ENCODE measurements around the gene PITPNC1. TPM values are rescaled to one million over a fixed set of nuclear protein-coding genes. Genes with fewer than 3 reads are reported as not detected.

The PITPNC1 gene
- total RNA-seq, 1 experiment from 2014 or later, result 35.5 TPM

DNA sequence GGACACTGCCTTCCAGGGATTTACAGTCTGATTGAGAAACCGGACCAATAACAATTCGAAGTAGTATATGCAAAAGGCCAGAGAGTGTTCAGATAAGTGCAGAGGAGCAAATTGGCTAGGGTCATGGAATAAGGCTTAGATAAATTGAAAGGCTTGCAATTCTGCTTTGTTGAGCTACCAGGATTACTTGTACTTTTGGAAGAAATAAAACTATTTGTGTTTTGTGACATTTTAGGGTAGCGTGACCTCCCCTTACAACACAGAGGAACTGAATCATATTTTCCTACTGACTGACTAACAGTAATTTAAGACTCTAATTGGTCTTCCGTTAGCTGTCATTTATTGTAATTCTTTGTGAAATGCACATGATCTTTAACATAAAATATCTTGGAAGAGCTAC, 104.7 kb downstream of the PITPNC1 start:
- peaks cover 59% of the 10 kb centered on the region for H3K4me1 ChIP-seq (ENCODE audit: insufficient read depth, low read length, poor library complexity, severe bottlenecking)
- BruUV-seq (replicated peaks), result no TSS peak
- H3K9me3 ChIP-seq (ENCODE audit: low read depth, low read length, poor library complexity, severe bottlenecking), result no peaks in the 10 kb centered on the region
- no peak overlapping the region for H3K4me3 ChIP-seq (ENCODE audit: low read depth, low read length, poor library complexity, severe bottlenecking)
- TF ChIP-seq, protein P1, sequence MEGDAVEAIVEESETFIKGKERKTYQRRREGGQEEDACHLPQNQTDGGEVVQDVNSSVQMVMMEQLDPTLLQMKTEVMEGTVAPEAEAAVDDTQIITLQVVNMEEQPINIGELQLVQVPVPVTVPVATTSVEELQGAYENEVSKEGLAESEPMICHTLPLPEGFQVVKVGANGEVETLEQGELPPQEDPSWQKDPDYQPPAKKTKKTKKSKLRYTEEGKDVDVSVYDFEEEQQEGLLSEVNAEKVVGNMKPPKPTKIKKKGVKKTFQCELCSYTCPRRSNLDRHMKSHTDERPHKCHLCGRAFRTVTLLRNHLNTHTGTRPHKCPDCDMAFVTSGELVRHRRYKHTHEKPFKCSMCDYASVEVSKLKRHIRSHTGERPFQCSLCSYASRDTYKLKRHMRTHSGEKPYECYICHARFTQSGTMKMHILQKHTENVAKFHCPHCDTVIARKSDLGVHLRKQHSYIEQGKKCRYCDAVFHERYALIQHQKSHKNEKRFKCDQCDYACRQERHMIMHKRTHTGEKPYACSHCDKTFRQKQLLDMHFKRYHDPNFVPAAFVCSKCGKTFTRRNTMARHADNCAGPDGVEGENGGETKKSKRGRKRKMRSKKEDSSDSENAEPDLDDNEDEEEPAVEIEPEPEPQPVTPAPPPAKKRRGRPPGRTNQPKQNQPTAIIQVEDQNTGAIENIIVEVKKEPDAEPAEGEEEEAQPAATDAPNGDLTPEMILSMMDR (conservative IDR thresholded peaks at IDR 0.05; ENCODE audit: low read depth, low read length), result no peak
- TF ChIP-seq EZH2 (IDR thresholded peaks at IDR 0.05; ENCODE audit: borderline replicate concordance, low read depth, low read length, poor library complexity, severe bottlenecking), result no peak
- no peaks in the 10 kb centered on the region for H3K27me3 ChIP-seq (replicated peaks; ENCODE audit: insufficient read depth, low read depth, low read length, poor library complexity)
- DNase-seq (ENCODE audit: low spot score), result peak; percentile 57
- no peaks in the 10 kb centered on the region for H3K36me3 ChIP-seq (ENCODE audit: insufficient read depth, low read length, poor library complexity, severe bottlenecking)
- intact Hi-C loops (cut with micrococcal nuclease; ENCODE audit: unreplicated experiment), result loop anchor here (10.0 kb wide), 1 partner anchor 123 kb away; no protein-coding TSS in a partner anchor
- CTCF ChIA-PET, result interaction anchor here (0.6 to 1.6 kb wide), 2 partner anchors 17 to 103 kb away, joined by 3 to 6 read pairs; no protein-coding TSS in a partner anchor
- POLR2A ChIA-PET (ENCODE audit: low non-redundant PET), result interaction anchor here (0.7 kb wide), 2 partner anchors 39 to 1516 kb away, joined by 5 to 7 read pairs; no protein-coding TSS in a partner anchor
- H3K27ac ChIP-seq (ENCODE audit: low read depth, low read length, poor library complexity, severe bottlenecking), result peak overlapping the region; percentile 71

DNA sequence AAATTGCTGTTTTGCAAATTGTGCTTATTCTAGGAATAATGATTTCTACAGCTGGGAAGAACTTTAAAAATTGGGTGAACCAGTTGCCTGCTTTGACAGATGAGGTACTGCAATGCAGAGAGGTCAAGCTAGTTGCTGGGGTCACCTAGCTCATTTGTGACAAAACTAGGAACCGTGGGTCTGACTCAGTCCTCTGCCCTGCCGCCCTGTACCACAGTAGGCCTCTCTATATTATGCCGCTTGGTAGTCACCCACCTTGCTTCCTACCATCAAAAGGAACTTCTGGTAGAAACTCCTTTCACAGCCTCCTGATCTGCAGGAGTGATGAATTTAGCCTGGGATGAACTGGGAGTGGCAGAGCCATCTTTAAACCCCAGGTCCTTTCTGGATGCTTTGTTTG, 105.7 kb downstream of the PITPNC1 start:
- DNase-seq (ENCODE audit: low spot score), result no peak
- no peaks in the 10 kb centered on the region for H3K9me3 ChIP-seq (ENCODE audit: low read depth, low read length, poor library complexity, severe bottlenecking)
- H3K36me3 ChIP-seq (ENCODE audit: insufficient read depth, low read length, poor library complexity, severe bottlenecking), result no peaks in the 10 kb centered on the region
- peak overlapping the region; percentile 27 for H3K27ac ChIP-seq (ENCODE audit: low read depth, low read length, poor library complexity, severe bottlenecking)
- intact Hi-C loops (cut with micrococcal nuclease; ENCODE audit: unreplicated experiment), result loop anchor here (10.0 kb wide), 1 partner anchor 122 kb away; no protein-coding TSS in a partner anchor
- H3K4me3 ChIP-seq (ENCODE audit: low read depth, low read length, poor library complexity, severe bottlenecking), result no peak overlapping the region
- no peaks in the 10 kb centered on the region for H3K27me3 ChIP-seq (replicated peaks; ENCODE audit: insufficient read depth, low read depth, low read length, poor library complexity)
- BruUV-seq (replicated peaks), result no TSS peak
- POLR2A ChIA-PET (ENCODE audit: low non-redundant PET), result no interaction called here
- TF ChIP-seq, protein P1 (conservative IDR thresholded peaks at IDR 0.05; ENCODE audit: low read depth, low read length), result no peak
- CTCF ChIA-PET, result no interaction called here
- H3K4me1 ChIP-seq (ENCODE audit: insufficient read depth, low read length, poor library complexity, severe bottlenecking), result peaks cover 57% of the 10 kb centered on the region

GRCh38 chr17:67484261-67484660, 107.2 kb downstream of the PITPNC1 start:
- no peaks in the 10 kb centered on the region for H3K27me3 ChIP-seq (replicated peaks; ENCODE audit: insufficient read depth, low read depth, low read length, poor library complexity)
- no TSS peak for BruUV-seq (replicated peaks)
- ChIA-PET POLR2A (ENCODE audit: low non-redundant PET) (no interaction called here), CTCF (no interaction called here)
- peaks cover 42% of the 10 kb centered on the region for H3K4me1 ChIP-seq (ENCODE audit: insufficient read depth, low read length, poor library complexity, severe bottlenecking)
- TF ChIP-seq EZH2 (IDR thresholded peaks at IDR 0.05; ENCODE audit: borderline replicate concordance, low read depth, low read length, poor library complexity, severe bottlenecking), result no peak
- TF ChIP-seq, protein P1 (conservative IDR thresholded peaks at IDR 0.05; ENCODE audit: low read depth, low read length), result no peak
- H3K36me3 ChIP-seq (ENCODE audit: insufficient read depth, low read length, poor library complexity, severe bottlenecking), result no peaks in the 10 kb centered on the region
- no peaks in the 10 kb centered on the region for H3K9me3 ChIP-seq (ENCODE audit: low read depth, low read length, poor library complexity, severe bottlenecking)
- no peak overlapping the region for H3K27ac ChIP-seq (ENCODE audit: low read depth, low read length, poor library complexity, severe bottlenecking)
- no peak overlapping the region for H3K4me3 ChIP-seq (ENCODE audit: low read depth, low read length, poor library complexity, severe bottlenecking)
- DNase-seq (ENCODE audit: low spot score), result no peak
- intact Hi-C loops (cut with micrococcal nuclease; ENCODE audit: unreplicated experiment), result loop anchor here (10.0 kb wide), 1 partner anchor 121 kb away; no protein-coding TSS in a partner anchor

Data from A673 (cell line).